Measurements from ENCODE around the gene ZNRF3.

DNA sequence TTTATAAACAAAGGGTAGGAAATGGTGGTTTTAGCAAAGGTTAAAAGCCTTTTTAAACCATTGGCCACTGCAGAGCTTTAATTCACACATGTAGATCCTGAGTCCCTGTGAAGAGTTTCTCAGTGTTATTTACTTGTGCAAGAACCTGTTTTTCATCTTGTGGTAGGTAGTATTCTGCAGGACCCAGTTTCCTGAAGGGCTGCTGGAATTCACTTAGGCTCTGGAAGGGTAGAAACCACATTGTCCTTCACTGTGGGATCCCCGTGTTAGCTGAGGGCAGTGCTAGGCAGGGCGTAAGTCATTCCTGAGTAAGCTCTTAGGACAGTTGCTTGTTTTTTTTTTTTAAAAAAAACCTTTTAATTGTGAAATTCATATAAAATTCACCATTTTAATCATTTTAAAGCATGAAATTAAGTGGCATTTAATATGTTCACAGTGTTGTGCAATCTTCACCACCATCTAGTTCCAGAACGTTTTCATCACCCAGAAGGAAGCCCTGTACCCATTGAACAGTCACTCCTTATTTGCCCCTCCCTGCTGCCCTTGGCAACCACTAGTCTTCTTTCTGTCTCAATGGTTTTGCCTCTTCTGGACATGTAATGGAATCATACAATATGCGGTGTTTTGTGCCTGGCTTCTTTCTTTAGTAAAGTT lies 100.5 kb downstream of the ZNRF3 start:
- TF ChIP-seq, protein P1, sequence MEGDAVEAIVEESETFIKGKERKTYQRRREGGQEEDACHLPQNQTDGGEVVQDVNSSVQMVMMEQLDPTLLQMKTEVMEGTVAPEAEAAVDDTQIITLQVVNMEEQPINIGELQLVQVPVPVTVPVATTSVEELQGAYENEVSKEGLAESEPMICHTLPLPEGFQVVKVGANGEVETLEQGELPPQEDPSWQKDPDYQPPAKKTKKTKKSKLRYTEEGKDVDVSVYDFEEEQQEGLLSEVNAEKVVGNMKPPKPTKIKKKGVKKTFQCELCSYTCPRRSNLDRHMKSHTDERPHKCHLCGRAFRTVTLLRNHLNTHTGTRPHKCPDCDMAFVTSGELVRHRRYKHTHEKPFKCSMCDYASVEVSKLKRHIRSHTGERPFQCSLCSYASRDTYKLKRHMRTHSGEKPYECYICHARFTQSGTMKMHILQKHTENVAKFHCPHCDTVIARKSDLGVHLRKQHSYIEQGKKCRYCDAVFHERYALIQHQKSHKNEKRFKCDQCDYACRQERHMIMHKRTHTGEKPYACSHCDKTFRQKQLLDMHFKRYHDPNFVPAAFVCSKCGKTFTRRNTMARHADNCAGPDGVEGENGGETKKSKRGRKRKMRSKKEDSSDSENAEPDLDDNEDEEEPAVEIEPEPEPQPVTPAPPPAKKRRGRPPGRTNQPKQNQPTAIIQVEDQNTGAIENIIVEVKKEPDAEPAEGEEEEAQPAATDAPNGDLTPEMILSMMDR (conservative IDR thresholded peaks at IDR 0.05; ENCODE audit: low read depth in 2 of 2): no peak
- TF ChIP-seq, protein P2, sequence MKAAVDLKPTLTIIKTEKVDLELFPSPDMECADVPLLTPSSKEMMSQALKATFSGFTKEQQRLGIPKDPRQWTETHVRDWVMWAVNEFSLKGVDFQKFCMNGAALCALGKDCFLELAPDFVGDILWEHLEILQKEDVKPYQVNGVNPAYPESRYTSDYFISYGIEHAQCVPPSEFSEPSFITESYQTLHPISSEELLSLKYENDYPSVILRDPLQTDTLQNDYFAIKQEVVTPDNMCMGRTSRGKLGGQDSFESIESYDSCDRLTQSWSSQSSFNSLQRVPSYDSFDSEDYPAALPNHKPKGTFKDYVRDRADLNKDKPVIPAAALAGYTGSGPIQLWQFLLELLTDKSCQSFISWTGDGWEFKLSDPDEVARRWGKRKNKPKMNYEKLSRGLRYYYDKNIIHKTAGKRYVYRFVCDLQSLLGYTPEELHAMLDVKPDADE (IDR thresholded peaks at IDR 0.05): no peak
- no peak for TF ChIP-seq EZH2 (IDR thresholded peaks at IDR 0.05; ENCODE audit: low read depth, unreplicated experiment)
- TF ChIP-seq POLR2AphosphoS5 (IDR thresholded peaks at IDR 0.05; ENCODE audit: low read depth): no peak
- TF ChIP-seq STAT1 (IDR thresholded peaks at IDR 0.05; ENCODE audit: unreplicated experiment): no peak
- TF ChIP-seq, protein P3, sequence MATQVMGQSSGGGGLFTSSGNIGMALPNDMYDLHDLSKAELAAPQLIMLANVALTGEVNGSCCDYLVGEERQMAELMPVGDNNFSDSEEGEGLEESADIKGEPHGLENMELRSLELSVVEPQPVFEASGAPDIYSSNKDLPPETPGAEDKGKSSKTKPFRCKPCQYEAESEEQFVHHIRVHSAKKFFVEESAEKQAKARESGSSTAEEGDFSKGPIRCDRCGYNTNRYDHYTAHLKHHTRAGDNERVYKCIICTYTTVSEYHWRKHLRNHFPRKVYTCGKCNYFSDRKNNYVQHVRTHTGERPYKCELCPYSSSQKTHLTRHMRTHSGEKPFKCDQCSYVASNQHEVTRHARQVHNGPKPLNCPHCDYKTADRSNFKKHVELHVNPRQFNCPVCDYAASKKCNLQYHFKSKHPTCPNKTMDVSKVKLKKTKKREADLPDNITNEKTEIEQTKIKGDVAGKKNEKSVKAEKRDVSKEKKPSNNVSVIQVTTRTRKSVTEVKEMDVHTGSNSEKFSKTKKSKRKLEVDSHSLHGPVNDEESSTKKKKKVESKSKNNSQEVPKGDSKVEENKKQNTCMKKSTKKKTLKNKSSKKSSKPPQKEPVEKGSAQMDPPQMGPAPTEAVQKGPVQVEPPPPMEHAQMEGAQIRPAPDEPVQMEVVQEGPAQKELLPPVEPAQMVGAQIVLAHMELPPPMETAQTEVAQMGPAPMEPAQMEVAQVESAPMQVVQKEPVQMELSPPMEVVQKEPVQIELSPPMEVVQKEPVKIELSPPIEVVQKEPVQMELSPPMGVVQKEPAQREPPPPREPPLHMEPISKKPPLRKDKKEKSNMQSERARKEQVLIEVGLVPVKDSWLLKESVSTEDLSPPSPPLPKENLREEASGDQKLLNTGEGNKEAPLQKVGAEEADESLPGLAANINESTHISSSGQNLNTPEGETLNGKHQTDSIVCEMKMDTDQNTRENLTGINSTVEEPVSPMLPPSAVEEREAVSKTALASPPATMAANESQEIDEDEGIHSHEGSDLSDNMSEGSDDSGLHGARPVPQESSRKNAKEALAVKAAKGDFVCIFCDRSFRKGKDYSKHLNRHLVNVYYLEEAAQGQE (IDR thresholded peaks at IDR 0.05; ENCODE audit: unreplicated experiment): no peak
- no peak for TF ChIP-seq ZNF331 (CRISPR knock-in tag; IDR thresholded peaks at IDR 0.05; ENCODE audit: low read depth)
- TF ChIP-seq CREB1 (CRISPR knock-in tag; IDR thresholded peaks at IDR 0.05; ENCODE audit: low read depth): no peak
- TF ChIP-seq ZNF114 (CRISPR knock-in tag; IDR thresholded peaks at IDR 0.05): no peak
- no peak for TF ChIP-seq EZH2phosphoT487 (IDR thresholded peaks at IDR 0.05; ENCODE audit: unreplicated experiment)
- no peak for TF ChIP-seq JUNB (IDR thresholded peaks at IDR 0.05; ENCODE audit: unreplicated experiment)
